ENCODE measurements around the gene PCSK1. TPM values are rescaled to one million over a fixed set of nuclear protein-coding genes. Genes with fewer than 3 reads are reported as not detected.
"Not testable (repeated sequence)": the region's sequence is repeated elsewhere in the genome, so short reads cannot be mapped to it uniquely, and the experiment has no call there.

PCSK1 gene
- polyA plus RNA-seq, 1 donor (not counting 4 experiments of a cell fraction or from before 2014, with no cell fraction given) = 0.03 TPM

DNA sequence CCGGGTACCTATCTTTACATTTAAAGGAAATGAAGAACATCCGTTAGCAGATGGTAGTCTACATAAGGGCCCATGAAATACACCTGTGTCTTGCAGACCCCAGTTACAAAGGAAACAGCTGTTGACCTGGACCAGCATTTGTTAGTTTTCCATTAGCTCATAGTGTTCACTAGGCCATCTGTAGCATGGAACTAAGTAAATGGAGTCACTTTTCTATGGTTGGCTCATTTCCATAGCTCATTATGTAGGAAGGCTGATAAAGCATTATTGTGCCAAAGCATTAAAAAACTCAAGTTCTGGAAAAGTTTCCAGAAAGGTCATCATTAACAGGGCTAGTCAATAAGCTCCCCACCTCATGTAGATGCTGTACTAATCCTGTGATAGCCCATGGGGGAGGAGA is 62.1 kb downstream of the PCSK1 start:
- H4K20me1 ChIP-seq (ENCODE audit: control insufficient read depth, extremely low read depth, insufficient read depth, low read length) = no peaks in the 10 kb centered on the region
- FAIRE-seq = no peak
- no peaks in the 10 kb centered on the region for H3K9me1 ChIP-seq (ENCODE audit: control insufficient read depth, extremely low read depth, insufficient read depth, low read length)
- no peaks in the 10 kb centered on the region for H3K9me3 ChIP-seq (ENCODE audit: control insufficient read depth, low read depth, low read length)
- TF ChIP-seq, protein P1, sequence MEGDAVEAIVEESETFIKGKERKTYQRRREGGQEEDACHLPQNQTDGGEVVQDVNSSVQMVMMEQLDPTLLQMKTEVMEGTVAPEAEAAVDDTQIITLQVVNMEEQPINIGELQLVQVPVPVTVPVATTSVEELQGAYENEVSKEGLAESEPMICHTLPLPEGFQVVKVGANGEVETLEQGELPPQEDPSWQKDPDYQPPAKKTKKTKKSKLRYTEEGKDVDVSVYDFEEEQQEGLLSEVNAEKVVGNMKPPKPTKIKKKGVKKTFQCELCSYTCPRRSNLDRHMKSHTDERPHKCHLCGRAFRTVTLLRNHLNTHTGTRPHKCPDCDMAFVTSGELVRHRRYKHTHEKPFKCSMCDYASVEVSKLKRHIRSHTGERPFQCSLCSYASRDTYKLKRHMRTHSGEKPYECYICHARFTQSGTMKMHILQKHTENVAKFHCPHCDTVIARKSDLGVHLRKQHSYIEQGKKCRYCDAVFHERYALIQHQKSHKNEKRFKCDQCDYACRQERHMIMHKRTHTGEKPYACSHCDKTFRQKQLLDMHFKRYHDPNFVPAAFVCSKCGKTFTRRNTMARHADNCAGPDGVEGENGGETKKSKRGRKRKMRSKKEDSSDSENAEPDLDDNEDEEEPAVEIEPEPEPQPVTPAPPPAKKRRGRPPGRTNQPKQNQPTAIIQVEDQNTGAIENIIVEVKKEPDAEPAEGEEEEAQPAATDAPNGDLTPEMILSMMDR (optimal IDR thresholded peaks at IDR 0.05 in 1 of 3, IDR thresholded peaks at IDR 0.05 in 1 of 3, conservative IDR thresholded peaks at IDR 0.05 in 1 of 3; ENCODE audit: extremely low read depth in 1 of 3, insufficient read depth in 2 of 3, low read length in 3 of 3) = no peak
- no peak for TF ChIP-seq EZH2 (IDR thresholded peaks at IDR 0.05; ENCODE audit: low read length)
- no peaks in the 10 kb centered on the region for H3K36me3 ChIP-seq (ENCODE audit: control insufficient read depth in 2 of 2, extremely low read depth in 1 of 2, insufficient read depth in 2 of 2, low read length in 2 of 2)
- H3K27me3 ChIP-seq (ENCODE audit: control insufficient read depth, extremely low read depth, insufficient read depth, low read length) = peaks cover 3% of the 10 kb centered on the region
- no peak overlapping the region for H3K27ac ChIP-seq (ENCODE audit: control insufficient read depth, insufficient read depth, low read length)
- DNase-seq (ENCODE audit: low read depth, low spot score) = no peak
- H3K4me3 ChIP-seq (ENCODE audit: control insufficient read depth in 2 of 3, extremely low read depth in 1 of 3, insufficient read depth in 2 of 3, low read depth in 1 of 3, low read length in 3 of 3) = no peak overlapping the region
- H3K79me2 ChIP-seq (ENCODE audit: control insufficient read depth, insufficient read depth, low read length) = no peaks in the 10 kb centered on the region
- H2AFZ ChIP-seq (ENCODE audit: control insufficient read depth, low read length) = no peak overlapping the region
- no peak overlapping the region for H3K4me2 ChIP-seq (ENCODE audit: control insufficient read depth, extremely low read depth, insufficient read depth, low read depth, low read length)
- H3K9ac ChIP-seq (ENCODE audit: control insufficient read depth, extremely low read depth, insufficient read depth, low read length) = no peak overlapping the region
- dilution Hi-C loops (cut with MboI; ENCODE audit: extremely low pct_ligation_motif_present, low sequenced_read_pairs) = no loop called here
- no peaks in the 10 kb centered on the region for H3K4me1 ChIP-seq (ENCODE audit: control insufficient read depth, extremely low read depth, insufficient read depth, low read length)

DNA sequence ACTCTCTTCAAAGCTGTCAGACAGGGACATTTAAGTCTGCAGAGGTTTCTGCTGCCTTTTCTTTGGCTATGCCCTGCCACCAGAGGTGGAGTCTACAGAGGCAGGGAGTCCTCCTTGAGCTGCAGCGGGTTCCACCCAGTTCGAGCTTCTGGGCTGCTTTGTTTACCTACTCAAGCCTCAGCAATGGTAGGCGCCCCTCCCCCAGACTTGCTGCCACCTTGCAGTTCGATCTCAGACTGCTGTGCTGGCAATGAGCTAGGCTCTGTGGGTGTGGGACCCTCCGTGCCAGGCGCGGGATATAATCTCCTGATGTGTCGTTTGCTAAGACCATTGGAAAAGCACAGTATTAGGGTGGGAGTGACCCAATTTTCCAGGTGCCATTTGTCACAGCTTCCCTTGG is 65.7 kb downstream of the PCSK1 start:
- H3K4me3 ChIP-seq (ENCODE audit: control insufficient read depth in 2 of 3, extremely low read depth in 1 of 3, insufficient read depth in 2 of 3, low read depth in 1 of 3, low read length in 3 of 3); H3K36me3 ChIP-seq (ENCODE audit: control insufficient read depth in 2 of 2, extremely low read depth in 1 of 2, insufficient read depth in 2 of 2, low read length in 2 of 2); H2AFZ ChIP-seq (ENCODE audit: control insufficient read depth, low read length); H3K9ac ChIP-seq (ENCODE audit: control insufficient read depth, extremely low read depth, insufficient read depth, low read length); FAIRE-seq; DNase-seq (ENCODE audit: low read depth, low spot score); H3K4me2 ChIP-seq (ENCODE audit: control insufficient read depth, extremely low read depth, insufficient read depth, low read depth, low read length); H3K27me3 ChIP-seq (ENCODE audit: control insufficient read depth, extremely low read depth, insufficient read depth, low read length); H3K79me2 ChIP-seq (ENCODE audit: control insufficient read depth, insufficient read depth, low read length); H3K27ac ChIP-seq (ENCODE audit: control insufficient read depth, insufficient read depth, low read length); dilution Hi-C loops (cut with MboI; ENCODE audit: extremely low pct_ligation_motif_present, low sequenced_read_pairs); H3K9me3 ChIP-seq (ENCODE audit: control insufficient read depth, low read depth, low read length); H3K4me1 ChIP-seq (ENCODE audit: control insufficient read depth, extremely low read depth, insufficient read depth, low read length); H4K20me1 ChIP-seq (ENCODE audit: control insufficient read depth, extremely low read depth, insufficient read depth, low read length); H3K9me1 ChIP-seq (ENCODE audit: control insufficient read depth, extremely low read depth, insufficient read depth, low read length): not testable (repeated sequence)

DNA sequence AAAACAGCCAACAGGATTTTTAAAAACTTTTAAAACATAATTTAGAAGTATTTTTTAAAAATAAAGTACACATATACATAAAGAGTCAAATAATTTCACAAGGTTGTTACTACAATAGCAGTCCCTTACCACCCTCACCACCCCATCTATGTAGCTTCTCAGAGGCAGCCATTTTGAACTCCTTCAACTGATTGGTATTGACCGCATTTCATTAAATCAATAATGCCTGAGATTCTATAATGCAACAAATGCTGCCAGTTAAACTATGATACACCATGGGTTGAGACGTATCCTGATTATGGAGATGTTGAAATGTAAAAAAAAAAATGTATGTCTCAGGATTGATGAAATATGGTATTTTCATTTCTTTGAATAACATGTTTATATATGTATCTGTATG is 78.8 kb downstream of the PCSK1 start:
- H3K9ac ChIP-seq (ENCODE audit: control insufficient read depth, extremely low read depth, insufficient read depth, low read length) = no peak overlapping the region
- H3K27me3 ChIP-seq (ENCODE audit: control insufficient read depth, extremely low read depth, insufficient read depth, low read length) = no peaks in the 10 kb centered on the region
- FAIRE-seq = no peak

More for the DNA sequence above, 78.8 kb downstream of the PCSK1 start:
- no peak for DNase-seq (ENCODE audit: low read depth, low spot score)
- no peaks in the 10 kb centered on the region for H3K79me2 ChIP-seq (ENCODE audit: control insufficient read depth, insufficient read depth, low read length)
- H3K4me2 ChIP-seq (ENCODE audit: control insufficient read depth, extremely low read depth, insufficient read depth, low read depth, low read length) = no peak overlapping the region
- no peaks in the 10 kb centered on the region for H3K9me1 ChIP-seq (ENCODE audit: control insufficient read depth, extremely low read depth, insufficient read depth, low read length)
- no peak overlapping the region for H3K4me3 ChIP-seq (ENCODE audit: control insufficient read depth in 2 of 3, extremely low read depth in 1 of 3, insufficient read depth in 2 of 3, low read depth in 1 of 3, low read length in 3 of 3)
- no peak overlapping the region for H2AFZ ChIP-seq (ENCODE audit: control insufficient read depth, low read length)
- H3K4me1 ChIP-seq (ENCODE audit: control insufficient read depth, extremely low read depth, insufficient read depth, low read length) = no peaks in the 10 kb centered on the region
- no peaks in the 10 kb centered on the region for H3K9me3 ChIP-seq (ENCODE audit: control insufficient read depth, low read depth, low read length)
- no peak overlapping the region for H3K27ac ChIP-seq (ENCODE audit: control insufficient read depth, insufficient read depth, low read length)
- H4K20me1 ChIP-seq (ENCODE audit: control insufficient read depth, extremely low read depth, insufficient read depth, low read length) = no peaks in the 10 kb centered on the region
- TF ChIP-seq, protein P1 (optimal IDR thresholded peaks at IDR 0.05 in 1 of 3, IDR thresholded peaks at IDR 0.05 in 1 of 3, conservative IDR thresholded peaks at IDR 0.05 in 1 of 3; ENCODE audit: extremely low read depth in 1 of 3, insufficient read depth in 2 of 3, low read length in 3 of 3) = no peak
- TF ChIP-seq EZH2 (IDR thresholded peaks at IDR 0.05; ENCODE audit: low read length) = no peak
- no peaks in the 10 kb centered on the region for H3K36me3 ChIP-seq (ENCODE audit: control insufficient read depth in 2 of 2, extremely low read depth in 1 of 2, insufficient read depth in 2 of 2, low read length in 2 of 2)
- dilution Hi-C loops (cut with MboI; ENCODE audit: extremely low pct_ligation_motif_present, low sequenced_read_pairs) = no loop called here
